Heart left ventricle (tissue), 16 donors: ENCODE measurements around the gene VRK2. TPM values are rescaled to one million over a fixed set of nuclear protein-coding genes. Genes with fewer than 3 reads are reported as not detected.
A peak's percentile ranks its signal among the peaks of the same experiment; 100 is the strongest.
"Not testable (repeated sequence)": the region's sequence is repeated elsewhere in the genome, so short reads cannot be mapped to it uniquely, and the experiment has no call there.

Experiments
- ATAC-seq, 4 donors: fragments of 200-7000 bp; cut with Tn5 transposase; one replicate each; pipeline ENCODE4 v1.9.1; 2020 to 2022; ENCODE audit warnings: moderate library complexity in 4 of 4, mild to moderate bottlenecking in 3 of 4, moderate number of reproducible peaks in 1 of 4
- DNase-seq, 5 donors: peaks; one replicate each; pipeline ENCODE4 v3.0.0-alpha.2; 2020
- H3K27ac ChIP-seq, 12 donors: fragments of 200-600 bp; sonication (generic) in 4 of 12; one replicate each; pipeline versions ENCODE4 v1.5.0 to v1.8.0; 2016 to 2022; ENCODE audit warnings: mild to moderate bottlenecking in 2 of 12
- H3K27me3 ChIP-seq, 9 donors: fragments of 200-600 bp; sonication (generic) in 2 of 9; one replicate each; pipeline versions ENCODE4 v1.5.1 to v1.8.0; 2016 to 2022; ENCODE audit warnings: mild to moderate bottlenecking in 3 of 9
- H3K36me3 ChIP-seq, 9 donors: fragments of 200-600 bp; sonication (generic) in 2 of 9; one replicate each; pipeline versions ENCODE4 v1.5.0 to v1.8.0; 2018 to 2022; ENCODE audit warnings: mild to moderate bottlenecking in 2 of 9
- H3K4me1 ChIP-seq, 12 donors: fragments of 200-600 bp; sonication (generic) in 4 of 12; one replicate each; pipeline versions ENCODE4 v1.5.0 to v1.8.0; 2016 to 2022; ENCODE audit warnings: mild to moderate bottlenecking in 3 of 12
- H3K4me3 ChIP-seq, 12 donors: fragments of 200-600 bp; sonication (generic) in 4 of 12; one replicate each; pipeline versions ENCODE4 v1.5.0 to v1.8.0; 2017 to 2022; ENCODE audit warnings: mild to moderate bottlenecking in 9 of 12, moderate library complexity in 4 of 12
- H3K9me3 ChIP-seq, 12 donors: fragments of 200-600 bp; sonication (generic) in 4 of 12; one replicate each; pipeline versions ENCODE4 v1.5.0 to v1.8.0; 2016 to 2022; ENCODE audit warnings: mild to moderate bottlenecking in 1 of 12
- CTCF ChIP-seq, 12 donors: fragments of 200-600 bp; sonication (generic) in 4 of 12; IDR thresholded peaks; one replicate each; pipeline versions ENCODE4 v1.5.0 to v1.8.0; 2018 to 2022; ENCODE audit warnings: antibody characterized with exemption in 12 of 12, mild to moderate bottlenecking in 5 of 12
- POLR2A ChIP-seq, 2 donors: fragments of 450-650 bp; IDR thresholded peaks; one replicate each; pipeline ENCODE4 v1.6.1; 2017; ENCODE audit warnings: antibody characterized with exemption in 2 of 2, mild to moderate bottlenecking in 2 of 2, moderate library complexity in 2 of 2
- WGBS, 4 donors: extraction: QIAGEN DNeasy Blood & Tissue Kit in 2 of 4; methylation state at CpG; one replicate each; pipeline versions ENCODE4 v1.1.5 to v1.1.7; 2013 to 2018; 5-methylcytosine and 5-hydroxymethylcytosine counted together
- intact Hi-C, 10 donors: fragments of 100-400 bp; cut with DNase I; formaldehyde crosslinking; loops; one replicate each; pipeline versions ENCODE4 v1.11.1 to v1.14.2; 2022
- polyA plus RNA-seq, 2 donors: library from polyadenylated mRNA; stranded (reverse); fragments of 200-250 nt; gene quantifications; one replicate each; pipeline ENCODE4 v1.2.3, GENCODE V29; 2013
- total RNA-seq, 9 donors: library from RNA; depleted of rRNA in 2 of 9; stranded (reverse); fragments of >200 nt in 2 of 9; fragmentation: NEBNext Ultra II Directional in 3 of 9; extraction: Animal tissue kit (Norgen Biotek cat#: 25700) in 3 of 9; gene quantifications; one replicate each; pipeline versions ENCODE4 v1.1.0 to v1.2.4, GENCODE V29; 2016 to 2023
- donor health status: ischemic (EF 13 %, LVEDD 7.1; RV severe dilation, severe dysfunction).
- donor health status: healthy with polysubstance abuse.
- donor health status: DM: no; HTN: yes; CAD: no.
- donor health status: DM: no; HTN: no; CAD: no.
- donor health status: ischemic (EF 25% LVEDD 6.9; RV normal size, moderate dysfunction).
- donor health status: ischemic (EF 25% LVEDD 5.7; RV mildly dilated, moderate dysfunction).
- donor health status: healthy.
- donor health status: DM: yes; HTN: yes; CAD: no.
- donor health status: ischemic (EF 35%, LVEDD 5.7; RV mildly dilated, moderate dysfunction).
- donor health status: nonischemic (EF 11% LVEDD 7.7; RV severe dilation, severe dysfunction).
- donor health status: DM: yes; HTN: yes; CAD: no.
- donor health status: PGD.
- donor health status: ischemic (EF 29% LVEDD 5.4; RV normal size, mild dysfunction).
- donor health status: nonischemic (EF 23%, LVEDD 6.1; RV moderate dilation, normal function).

VRK2 gene
- total and polyA plus RNA-seq, 11 donors = 8.0 to 35.0 (median 26.8) TPM

- Histone ChIP-seq H3K9me3 (no peaks in the 10 kb centered on the region), H3K27ac (peak overlapping the region in 1 of 12 donors; percentile 83), H3K4me3 (no peak overlapping the region), H3K27me3 (no peaks in the 10 kb centered on the region), H3K4me1 (peaks cover 0 to 30% (median 0%) of the 10 kb centered on the region in 12 donors), H3K36me3 (peaks cover 0 to 3% (median 0%) of the 10 kb centered on the region in 9 donors)
- DNase-seq (no peak), ATAC-seq (peak in 3 of 4 donors; percentile 45 to 68 (median 67))
- WGBS, 4 donors = 80 to 86% (median 85%) methylated on average over 10 of the region's 10 CpGs
- intact Hi-C loops = no loop called here
- no peak for TF ChIP-seq CTCF (IDR thresholded peaks at IDR 0.05)
- TF ChIP-seq POLR2A (IDR thresholded peaks at IDR 0.05) = no peak
Measured at GRCh38 chr2:58107803-58108710, 61.5 kb downstream of the VRK2 start.

GRCh38 chr2:58109481-58109880, 62.9 kb downstream of the VRK2 start:
- Histone ChIP-seq H3K36me3 (peaks cover 0 to 3% (median 0%) of the 10 kb centered on the region in 9 donors), H3K4me3 (no peak overlapping the region), H3K9me3 (no peaks in the 10 kb centered on the region), H3K27ac (no peak overlapping the region), H3K4me1 (peaks cover 0 to 32% (median 0%) of the 10 kb centered on the region in 12 donors), H3K27me3 (no peaks in the 10 kb centered on the region)
- no peak for TF ChIP-seq POLR2A (IDR thresholded peaks at IDR 0.05)
- no peak for TF ChIP-seq CTCF (IDR thresholded peaks at IDR 0.05)
- WGBS, 4 donors = 78 to 83% (median 79%) methylated on average over 2 of the region's 2 CpGs
- intact Hi-C loops = no loop called here
- ATAC-seq (no peak), DNase-seq (no peak)

- no peak for DNase-seq
- WGBS, 4 donors = 95 to 97% (median 96%) methylated on average over 6 of the region's 6 CpGs
- no peak for ATAC-seq
- intact Hi-C loops = no loop called here
- H3K4me1 ChIP-seq = peaks cover 0 to 32% (median 0%) of the 10 kb centered on the region in 12 donors
- no peak overlapping the region for H3K4me3 ChIP-seq
- H3K27ac ChIP-seq = no peak overlapping the region
- no peak for TF ChIP-seq POLR2A (IDR thresholded peaks at IDR 0.05)
- TF ChIP-seq CTCF (IDR thresholded peaks at IDR 0.05) = no peak
- H3K36me3 ChIP-seq = peaks cover 0 to 3% (median 0%) of the 10 kb centered on the region in 9 donors
- H3K27me3 ChIP-seq = no peaks in the 10 kb centered on the region
- H3K9me3 ChIP-seq = no peaks in the 10 kb centered on the region
Measured at GRCh38 chr2:58110765-58111164, 64.2 kb downstream of the VRK2 start.

- H3K9me3 ChIP-seq, ATAC-seq, H3K4me3 ChIP-seq, intact Hi-C loops, H3K27me3 ChIP-seq, H3K36me3 ChIP-seq, DNase-seq: not testable (repeated sequence)
- 88 to 93% (median 92%) methylated on average over 9 of the region's 9 CpGs for WGBS, 4 donors
- peak overlapping the region in 1 of 12 donors; percentile 75 for H3K27ac ChIP-seq
- H3K4me1 ChIP-seq = peaks cover 0 to 13% (median 0%) of the 10 kb centered on the region in 12 donors
Measured at GRCh38 chr2:58113563-58113962, 67.0 kb downstream of the VRK2 start.
